ENCODE measurements around the gene ATP2B2.

ATP2B2 gene

DNA sequence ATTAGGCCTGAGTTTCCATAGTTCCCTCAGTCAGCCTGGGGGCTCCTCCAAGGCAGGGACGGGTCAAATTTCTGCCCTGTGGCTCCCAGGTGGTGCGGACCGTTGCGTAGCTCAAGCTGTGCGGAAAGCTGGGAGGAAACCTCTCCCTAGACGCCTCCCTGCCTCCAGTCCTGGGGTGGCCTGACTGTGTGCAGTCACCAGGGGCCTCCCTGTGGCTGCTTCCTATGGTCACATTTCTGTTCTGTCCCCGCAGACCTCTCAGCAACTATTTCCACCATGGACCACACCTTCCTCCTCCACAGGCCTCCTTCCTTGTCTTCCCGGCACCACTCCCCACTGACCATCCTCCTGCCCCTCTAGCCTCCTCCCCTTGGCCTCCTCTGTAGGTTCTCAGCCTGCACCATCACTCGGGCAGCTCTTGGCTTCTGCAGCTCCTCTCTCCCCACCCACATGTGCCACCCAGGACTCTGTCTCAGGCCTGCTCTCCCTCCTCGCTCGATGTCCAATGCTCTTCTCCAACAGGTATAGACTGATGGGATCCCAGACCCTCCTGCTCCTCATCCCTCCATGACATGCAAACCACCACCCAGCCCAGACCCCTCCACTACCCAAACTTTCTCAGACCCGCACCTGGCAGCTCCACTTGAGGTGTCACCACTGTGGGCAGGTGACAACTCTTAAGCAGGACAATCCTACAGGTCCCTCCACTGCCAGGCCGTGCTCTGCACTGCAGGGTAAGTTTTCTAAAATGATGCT is 157.6 kb downstream of the ATP2B2 start:
- no peak for TF ChIP-seq POLR2A (IDR thresholded peaks at IDR 0.05; ENCODE audit: low read length)
- no peak for TF ChIP-seq GATA1 (IDR thresholded peaks at IDR 0.05; ENCODE audit: low read depth, low read length)
- DNase-seq: no peak

DNA sequence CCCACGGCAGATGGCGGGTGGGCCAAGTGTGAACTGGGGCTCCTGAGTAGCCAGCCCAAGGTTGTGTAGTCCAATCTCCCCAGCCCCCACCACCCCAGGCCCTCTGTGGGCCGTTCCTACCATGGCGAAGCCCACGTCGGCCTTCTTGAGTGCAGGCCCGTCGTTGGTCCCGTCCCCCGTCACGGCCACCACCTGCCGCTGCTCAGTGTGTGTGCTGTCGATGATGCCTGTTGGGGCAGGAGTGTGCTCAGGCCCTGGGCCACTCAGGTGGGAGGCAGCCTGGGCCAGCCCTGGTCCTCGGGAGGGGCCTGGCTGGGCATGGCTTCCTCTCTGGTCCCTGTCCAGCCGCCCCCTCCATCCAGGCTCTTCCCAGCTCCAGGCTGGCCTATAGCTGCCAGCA is 159.5 kb downstream of the ATP2B2 start:
- DNase-seq: no peak
- no peak for TF ChIP-seq GATA1 (IDR thresholded peaks at IDR 0.05; ENCODE audit: low read depth, low read length)

DNA sequence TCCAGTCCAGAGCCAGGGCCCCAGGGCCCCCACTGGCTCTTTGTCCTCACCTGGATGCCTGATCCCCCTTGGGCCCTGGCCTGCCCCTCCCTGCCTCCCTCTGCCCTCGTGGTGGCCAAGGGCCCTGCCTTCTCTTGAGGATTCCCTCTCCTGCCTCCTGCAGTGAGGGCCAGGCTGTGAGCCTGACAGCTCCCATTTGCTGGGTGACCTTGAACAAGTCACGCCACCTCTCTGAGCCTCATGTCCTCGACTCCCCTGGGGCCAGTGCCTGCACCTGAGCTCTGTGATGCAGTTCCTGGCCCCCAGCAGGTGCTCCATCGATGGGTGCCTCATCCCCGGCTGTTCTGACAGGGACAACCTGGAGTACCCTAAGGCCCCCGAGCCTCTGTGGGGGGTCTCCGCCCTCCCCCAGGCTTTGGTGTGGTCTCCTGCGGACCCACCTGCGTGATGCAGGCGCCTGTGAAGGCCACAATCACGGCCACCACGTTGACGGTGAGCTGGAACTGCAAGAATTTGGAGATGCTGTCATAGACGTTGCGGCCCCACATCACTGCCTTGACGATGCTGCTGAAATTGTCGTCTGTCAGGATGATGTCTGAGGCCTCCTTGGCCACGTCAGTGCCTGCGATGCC is 160.3 kb downstream of the ATP2B2 start:
- DNase-seq: no peak
- TF ChIP-seq POLR2A (IDR thresholded peaks at IDR 0.05; ENCODE audit: low read length): no peak
- TF ChIP-seq GATA1 (IDR thresholded peaks at IDR 0.05; ENCODE audit: low read depth, low read length): no peak

DNA sequence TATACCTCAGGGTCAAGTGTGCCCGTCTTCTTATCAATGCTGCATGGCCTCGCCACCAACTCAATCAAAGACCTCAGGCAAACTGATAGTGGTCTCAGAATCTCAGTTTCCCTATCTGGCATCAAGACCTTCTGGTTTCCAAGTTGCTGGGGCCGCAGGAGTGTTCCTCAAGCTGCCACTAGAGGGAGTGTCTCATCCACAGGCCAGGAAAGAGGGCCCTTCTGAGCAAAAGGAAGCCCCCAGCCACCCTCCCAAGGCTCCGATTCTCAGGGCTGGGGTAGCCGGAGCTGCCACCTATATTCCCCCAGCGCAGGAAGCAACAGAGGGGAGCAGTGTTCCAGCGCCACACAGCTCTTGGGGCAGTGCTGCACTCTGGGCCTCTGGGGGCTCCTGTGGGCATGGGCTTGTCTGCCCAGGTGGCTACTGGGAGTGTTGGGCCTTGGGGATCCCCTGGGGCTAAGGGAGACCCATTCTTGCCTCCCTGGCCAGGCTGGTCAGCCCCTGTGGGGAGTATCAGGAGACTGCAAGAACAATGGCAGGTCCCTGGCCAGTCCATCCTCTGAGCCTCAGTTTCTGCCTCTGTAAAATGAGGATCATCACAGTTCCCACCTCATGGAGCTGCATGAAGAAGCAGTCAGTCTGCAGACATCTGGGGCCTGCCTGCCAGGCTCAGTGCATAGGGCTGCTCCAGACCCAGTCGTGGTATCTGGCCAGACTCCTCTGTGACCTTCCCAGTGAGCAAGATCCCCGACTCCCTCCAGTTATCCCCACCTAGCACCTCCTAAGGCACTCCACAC is 161.0 kb downstream of the ATP2B2 start:
- DNase-seq: peak; percentile 36 to 67
- TF ChIP-seq GATA1 (IDR thresholded peaks at IDR 0.05; ENCODE audit: low read depth, low read length) (no peak), POLR2A (IDR thresholded peaks at IDR 0.05; ENCODE audit: low read length) (no peak)

DNA sequence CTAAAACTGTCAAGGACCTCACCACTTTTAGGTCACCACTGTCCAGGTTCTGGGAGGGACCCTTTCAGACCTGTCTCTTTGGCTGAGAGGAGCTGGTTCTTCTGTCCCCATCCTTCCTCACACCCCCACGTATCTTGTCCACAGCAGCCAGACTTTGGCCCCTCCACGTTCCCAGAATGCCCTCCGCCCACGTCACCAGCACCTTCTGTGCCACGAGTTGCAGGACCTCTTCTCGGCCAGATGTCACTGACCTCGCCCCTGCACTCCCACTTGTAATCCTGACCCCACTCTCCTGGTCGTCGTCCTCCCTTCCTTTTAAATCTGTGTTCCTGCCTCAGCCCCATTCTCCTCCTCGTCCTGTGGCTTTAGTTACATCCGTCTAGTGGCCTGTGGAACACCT is 161.9 kb downstream of the ATP2B2 start:
- no peak for DNase-seq

DNA sequence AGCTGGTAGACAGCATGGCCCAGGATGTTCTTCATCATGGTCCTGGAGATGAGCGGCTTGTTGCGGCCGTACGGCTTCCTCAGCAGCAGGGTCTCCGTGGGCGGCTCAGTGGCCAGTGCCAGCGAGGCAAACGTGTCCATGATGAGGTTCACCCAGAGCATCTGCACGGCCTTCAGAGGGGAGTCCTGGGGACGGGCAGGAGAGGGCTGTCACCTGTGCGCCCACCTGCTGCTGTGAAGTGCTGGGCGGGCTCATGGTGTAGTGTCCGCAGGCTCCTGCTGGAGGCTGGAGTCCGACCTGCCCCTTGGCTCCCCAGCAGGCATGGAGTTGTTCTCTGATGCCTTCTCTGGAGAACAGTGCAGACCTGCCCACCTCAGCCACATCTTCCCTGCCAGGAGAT is 162.6 kb downstream of the ATP2B2 start:
- TF ChIP-seq GATA1 (IDR thresholded peaks at IDR 0.05; ENCODE audit: low read depth, low read length) (no peak), POLR2A (IDR thresholded peaks at IDR 0.05; ENCODE audit: low read length) (no peak)
- DNase-seq: no peak

More for the DNA sequence above, 161.9 kb downstream of the ATP2B2 start:
- no peak for TF ChIP-seq GATA1 (IDR thresholded peaks at IDR 0.05; ENCODE audit: low read depth, low read length)
- TF ChIP-seq POLR2A (IDR thresholded peaks at IDR 0.05; ENCODE audit: low read length): no peak

DNA sequence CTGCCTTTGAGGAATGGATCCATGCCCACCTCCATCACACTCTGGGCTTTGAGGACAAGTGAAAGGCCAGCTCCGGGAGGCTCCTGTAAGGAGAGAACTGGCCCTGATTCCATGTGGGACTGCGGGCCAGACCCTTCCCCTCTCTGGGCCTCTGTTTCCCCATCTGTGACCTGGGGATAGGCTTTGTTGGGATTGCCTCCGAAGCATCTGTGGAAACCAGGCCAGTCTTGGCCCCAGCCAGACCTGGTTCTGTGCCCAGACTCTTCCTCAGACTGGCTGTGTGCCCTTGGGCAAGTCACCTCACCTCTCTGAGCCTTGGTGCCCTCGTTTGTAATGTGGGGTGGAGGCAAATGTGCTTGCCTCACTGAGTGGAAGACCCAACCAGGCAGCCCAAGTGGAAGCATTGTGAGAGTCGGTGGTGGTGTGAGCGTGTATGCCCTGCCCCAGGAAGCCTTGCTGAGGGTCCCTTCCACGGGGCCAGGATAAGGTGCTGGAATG is 163.4 kb downstream of the ATP2B2 start:
- no peak for DNase-seq
- TF ChIP-seq GATA1 (IDR thresholded peaks at IDR 0.05; ENCODE audit: low read depth, low read length) (no peak), POLR2A (IDR thresholded peaks at IDR 0.05; ENCODE audit: low read length) (no peak)

DNA sequence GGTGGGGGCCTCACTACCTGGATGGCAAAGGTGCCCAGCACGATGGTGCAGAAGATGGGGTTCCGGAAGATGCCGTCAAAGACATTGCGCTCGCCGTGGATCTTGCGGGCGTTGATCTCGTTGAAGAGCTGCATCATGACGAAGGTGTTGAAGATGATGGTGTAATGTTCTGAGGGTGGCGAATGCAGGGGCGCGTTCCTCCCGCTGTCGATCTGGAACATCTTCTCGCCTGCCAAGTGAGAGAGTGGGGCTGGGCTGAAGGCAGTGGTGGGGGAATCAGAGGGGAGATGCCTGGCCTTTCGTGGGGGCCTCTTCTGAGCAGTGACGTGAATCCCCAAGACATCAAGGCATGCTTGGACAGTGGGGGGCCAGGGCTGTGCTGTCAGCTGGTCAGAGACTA is 164.9 kb downstream of the ATP2B2 start:
- no peak for DNase-seq
- TF ChIP-seq POLR2A (IDR thresholded peaks at IDR 0.05; ENCODE audit: low read length) (no peak), GATA1 (IDR thresholded peaks at IDR 0.05; ENCODE audit: low read depth, low read length) (no peak)

DNA sequence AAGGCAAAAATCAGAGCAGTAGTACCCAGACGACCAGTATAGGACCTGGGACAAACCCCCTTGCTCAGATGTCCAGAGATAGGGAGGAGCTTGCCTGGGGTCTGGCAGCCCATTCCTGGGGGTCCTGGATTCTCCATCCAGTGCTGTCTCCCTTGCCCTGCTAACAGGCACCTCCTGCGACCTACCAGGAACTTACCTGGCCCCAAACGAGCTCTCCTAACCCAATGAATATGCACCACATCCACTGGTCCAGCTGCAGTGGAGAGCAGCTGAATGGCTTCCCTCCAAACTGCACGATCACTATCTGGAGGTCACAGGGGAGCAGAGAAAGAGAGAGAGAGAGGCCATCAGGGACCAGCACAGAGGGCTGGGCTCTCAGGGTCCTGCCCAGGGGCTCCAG is 165.3 kb downstream of the ATP2B2 start:
- no peak for DNase-seq
- TF ChIP-seq POLR2A (IDR thresholded peaks at IDR 0.05; ENCODE audit: low read length): no peak
- no peak for TF ChIP-seq GATA1 (IDR thresholded peaks at IDR 0.05; ENCODE audit: low read depth, low read length)

DNA sequence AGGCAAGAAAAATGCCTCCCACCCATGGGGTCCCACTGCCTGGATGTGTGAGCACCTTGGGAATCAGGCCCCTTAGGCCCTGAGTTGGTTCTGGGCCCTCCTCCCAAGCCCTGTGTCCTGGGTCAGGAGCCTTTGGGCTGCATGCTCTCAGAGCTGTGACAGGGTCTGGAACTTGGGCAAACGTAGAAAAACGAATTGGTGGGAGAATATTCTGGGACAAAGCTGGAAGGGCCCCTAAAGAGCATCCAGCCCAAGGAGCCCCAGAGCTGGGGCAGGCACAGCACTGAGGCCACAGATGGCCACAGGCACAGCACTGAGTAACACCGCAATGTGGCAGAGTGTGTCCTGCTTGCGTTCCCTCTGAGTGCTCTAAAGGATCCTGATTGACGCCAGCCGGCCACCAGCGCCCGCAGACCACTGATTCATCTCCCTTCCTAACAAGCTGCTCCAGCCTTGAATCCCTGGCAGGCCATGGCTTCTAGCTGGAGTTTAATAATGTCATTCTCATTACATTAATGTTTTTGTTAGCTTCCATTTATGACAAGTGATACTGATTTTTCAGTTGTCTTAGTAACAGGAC is 165.9 kb downstream of the ATP2B2 start:
- no peak for DNase-seq

DNA sequence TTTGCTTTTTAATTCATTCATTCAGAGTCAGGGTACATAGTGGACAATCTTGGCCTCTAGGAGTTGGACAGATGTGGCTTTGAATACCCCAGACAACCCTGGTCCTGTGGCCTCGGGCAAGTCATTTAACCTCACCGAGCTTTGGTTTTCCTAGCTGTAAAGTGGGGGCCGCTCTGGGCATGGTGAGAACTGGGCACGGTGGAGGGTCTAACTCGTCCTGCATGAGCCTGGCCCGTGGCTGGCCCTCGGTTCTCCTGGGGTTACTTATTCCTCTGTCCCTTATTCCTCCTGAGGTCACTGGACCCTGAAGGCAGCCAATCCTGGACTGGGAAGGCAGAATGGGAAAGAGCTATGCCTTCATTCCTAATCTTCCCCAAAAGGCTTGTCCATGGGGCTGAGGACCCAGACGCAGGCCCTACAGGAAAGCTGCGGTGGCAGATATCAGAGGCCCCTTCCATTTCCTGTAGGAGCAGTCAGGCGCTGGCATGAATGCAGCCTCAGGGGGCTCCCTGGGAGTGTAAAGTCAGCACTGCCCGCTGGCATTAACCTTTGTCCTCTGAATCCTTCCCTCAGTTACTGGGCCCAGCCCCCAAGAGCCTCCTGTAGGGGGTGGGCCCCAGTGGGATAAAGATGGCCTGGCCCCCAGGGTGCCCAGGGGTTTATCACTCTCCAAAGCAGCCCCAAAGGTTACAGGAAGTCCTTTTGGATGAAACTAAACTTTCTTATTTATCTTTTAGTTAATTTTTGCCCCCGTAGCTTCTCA is 166.6 kb downstream of the ATP2B2 start:
- no peak for TF ChIP-seq POLR2A (IDR thresholded peaks at IDR 0.05; ENCODE audit: low read length)
- TF ChIP-seq GATA1 (IDR thresholded peaks at IDR 0.05; ENCODE audit: low read depth, low read length): no peak
- DNase-seq: no peak

More for the DNA sequence above, 165.9 kb downstream of the ATP2B2 start:
- TF ChIP-seq POLR2A (IDR thresholded peaks at IDR 0.05; ENCODE audit: low read length): no peak
- no peak for TF ChIP-seq GATA1 (IDR thresholded peaks at IDR 0.05; ENCODE audit: low read depth, low read length)

DNA sequence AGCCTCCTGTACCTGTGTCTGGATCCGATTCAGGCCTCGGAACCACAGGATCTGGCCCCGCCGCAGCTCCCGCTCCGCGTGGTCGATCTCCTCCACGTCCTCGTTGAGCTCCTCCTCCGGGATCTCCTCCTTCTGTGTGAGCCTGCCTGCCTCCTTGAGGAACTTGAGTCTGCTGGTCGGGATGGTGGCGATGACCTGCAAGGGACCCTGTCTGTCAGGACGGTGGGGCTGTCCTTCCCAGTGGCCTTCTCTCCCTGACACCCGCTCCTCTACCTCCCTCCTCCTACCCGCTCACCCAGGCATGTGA is 167.3 kb downstream of the ATP2B2 start:
- no peak for DNase-seq
- TF ChIP-seq POLR2A (IDR thresholded peaks at IDR 0.05; ENCODE audit: low read length) (no peak), GATA1 (IDR thresholded peaks at IDR 0.05; ENCODE audit: low read depth, low read length) (no peak)

Data from erythroblast (primary cell).